Measurements from ENCODE around the gene CACNA2D4. TPM values are rescaled to one million over a fixed set of nuclear protein-coding genes. Genes with fewer than 3 reads are reported as not detected.
A peak's percentile ranks its signal among the peaks of the same experiment; 100 is the strongest.

Gene CACNA2D4
- total and polyA plus RNA-seq, 2 donors from 2014 or later, result 2.5 to 7.3 TPM

GRCh38 chr12:1962051-1963020 is 43.9 kb upstream of the CACNA2D4 start:
- Histone ChIP-seq H3K27me3 (ENCODE audit: control insufficient read depth, insufficient read depth, low read length) (no peaks in the 10 kb centered on the region), H3K36me3 (ENCODE audit: control insufficient read depth in 2 of 3, insufficient read depth in 3 of 3, low read length in 3 of 3) (peaks cover 0 to 18% (median 14%) of the 10 kb centered on the region in 3 donors), H3K9me3 (ENCODE audit: control insufficient read depth in 2 of 3, insufficient read depth in 1 of 3, low read length in 3 of 3) (no peaks in the 10 kb centered on the region), H3K4me1 (ENCODE audit: control insufficient read depth in 2 of 3, insufficient read depth in 2 of 3, low read depth in 1 of 3, low read length in 3 of 3) (no peaks in the 10 kb centered on the region), H3K4me3 (ENCODE audit: low read length in 3 of 3) (no peak overlapping the region), H3K9ac (ENCODE audit: low read length in 3 of 3) (no peak overlapping the region), H3K27ac (ENCODE audit: low read depth in 2 of 2, low read length in 2 of 2) (no peak overlapping the region)
- TF ChIP-seq CTCF (IDR thresholded peaks at IDR 0.05; ENCODE audit: borderline replicate concordance, extremely low read depth, insufficient read depth), result no peak
- DNase-seq, result no peak
- FAIRE-seq, result no peak
- intact Hi-C loops (cut with DNase I), result no loop called here

DNA sequence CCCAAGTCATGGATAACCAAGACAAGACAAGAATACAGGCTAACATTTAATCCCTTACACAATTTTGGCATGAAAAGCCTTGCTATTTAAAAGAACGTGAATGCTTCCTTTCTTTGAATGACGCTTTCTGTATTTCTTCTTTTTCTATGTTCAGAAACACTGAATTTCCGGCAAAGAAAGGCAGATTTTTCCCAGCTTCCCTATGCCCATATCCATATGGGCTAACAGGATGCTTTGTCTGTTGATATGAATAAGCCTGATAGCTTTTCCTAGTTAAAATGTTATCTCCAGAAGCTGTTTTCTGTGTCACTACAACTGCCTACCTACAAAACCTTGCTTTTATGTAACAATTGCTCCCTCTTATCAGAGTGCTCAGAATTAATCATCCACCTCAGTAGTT is 38.3 kb upstream of the CACNA2D4 start:
- FAIRE-seq (no peak), DNase-seq (no peak)
- Histone ChIP-seq H3K9me3 (ENCODE audit: control insufficient read depth in 2 of 3, insufficient read depth in 1 of 3, low read length in 3 of 3) (no peaks in the 10 kb centered on the region), H3K27ac (ENCODE audit: low read depth in 2 of 2, low read length in 2 of 2) (no peak overlapping the region), H3K27me3 (ENCODE audit: control insufficient read depth, insufficient read depth, low read length) (no peaks in the 10 kb centered on the region), H3K4me3 (ENCODE audit: low read length in 3 of 3) (no peak overlapping the region), H3K4me1 (ENCODE audit: control insufficient read depth in 2 of 3, insufficient read depth in 2 of 3, low read depth in 1 of 3, low read length in 3 of 3) (no peaks in the 10 kb centered on the region), H3K36me3 (ENCODE audit: control insufficient read depth in 2 of 3, insufficient read depth in 3 of 3, low read length in 3 of 3) (peaks cover 4 to 19% (median 13%) of the 10 kb centered on the region in 3 donors), H3K9ac (ENCODE audit: low read length in 3 of 3) (no peak overlapping the region)
- no peak for TF ChIP-seq CTCF (IDR thresholded peaks at IDR 0.05; ENCODE audit: borderline replicate concordance, extremely low read depth, insufficient read depth)
- intact Hi-C loops (cut with DNase I), result no loop called here

DNA sequence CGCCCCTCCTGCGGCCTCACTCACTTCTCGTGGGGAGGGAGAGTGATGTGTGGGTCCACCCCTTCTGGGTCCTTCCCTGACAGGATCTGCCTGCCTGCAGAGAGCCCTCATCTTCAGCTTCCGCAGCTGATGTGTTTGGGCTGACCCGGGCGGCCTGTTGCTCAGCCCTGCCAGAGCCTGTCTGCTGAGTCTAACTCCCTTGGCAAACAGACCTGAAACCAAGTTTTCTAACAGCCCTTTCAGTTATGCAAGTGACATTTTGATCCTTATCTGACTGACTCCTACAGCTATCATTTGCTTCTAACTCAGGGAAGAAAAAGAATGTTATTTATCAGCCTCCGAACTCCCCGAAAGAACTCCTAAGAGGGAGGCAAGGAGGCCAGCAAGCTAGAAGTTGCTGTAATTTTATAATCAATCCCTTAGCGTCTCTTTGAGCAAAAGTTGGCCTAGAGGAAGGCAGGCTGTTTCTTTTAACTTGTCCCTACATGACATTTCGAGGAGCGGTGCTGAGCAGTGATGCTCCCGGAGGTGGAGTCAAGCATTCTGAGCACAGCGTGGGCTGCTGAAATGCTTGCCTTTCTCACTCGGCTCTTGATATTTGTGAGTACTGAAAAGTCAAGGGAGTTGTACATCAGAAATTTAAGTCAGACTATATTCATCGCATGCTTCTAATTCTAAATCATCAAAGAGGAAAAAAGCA is 31.5 kb upstream of the CACNA2D4 start:
- FAIRE-seq (no peak), DNase-seq (peak in 2 of 5 donors; percentile 23 to 86)
- no peak overlapping the region for H3K27ac ChIP-seq (ENCODE audit: low read depth in 2 of 2, low read length in 2 of 2)
- intact Hi-C loops (cut with DNase I), result no loop called here
- H3K9ac ChIP-seq (ENCODE audit: low read length in 3 of 3), result no peak overlapping the region
- no peaks in the 10 kb centered on the region for H3K27me3 ChIP-seq (ENCODE audit: control insufficient read depth, insufficient read depth, low read length)
- H3K4me1 ChIP-seq (ENCODE audit: control insufficient read depth in 2 of 3, insufficient read depth in 2 of 3, low read depth in 1 of 3, low read length in 3 of 3), result no peaks in the 10 kb centered on the region
- no peak for TF ChIP-seq CTCF (IDR thresholded peaks at IDR 0.05; ENCODE audit: borderline replicate concordance, extremely low read depth, insufficient read depth)
- no peaks in the 10 kb centered on the region for H3K9me3 ChIP-seq (ENCODE audit: control insufficient read depth in 2 of 3, insufficient read depth in 1 of 3, low read length in 3 of 3)
- no peak overlapping the region for H3K4me3 ChIP-seq (ENCODE audit: low read length in 3 of 3)
- peaks cover 8 to 60% (median 42%) of the 10 kb centered on the region in 3 donors for H3K36me3 ChIP-seq (ENCODE audit: control insufficient read depth in 2 of 3, insufficient read depth in 3 of 3, low read length in 3 of 3)
